ENCODE data around the gene ALPK1. TPM values are rescaled to one million over a fixed set of nuclear protein-coding genes. Genes with fewer than 3 reads are reported as not detected.

ALPK1 gene
- total RNA-seq, 1 experiment from 2014 or later: 0.17 TPM

- WGBS (ENCODE audit: extremely low coverage, insufficient read length, low lambda C conversion rate): no CpG with 5 or more reads among the region's 6 CpGs
- Histone ChIP-seq H3K4me1 (ENCODE audit: insufficient read depth, low read length) (no peaks in the 10 kb centered on the region), H3K27ac (ENCODE audit: insufficient read length, low read depth, low read length) (no peak overlapping the region), H3K79me1 (ENCODE audit: insufficient read depth, low read depth, low read length, poor library complexity, severe bottlenecking) (no peaks in the 10 kb centered on the region), H2AK5ac (ENCODE audit: insufficient read length, low read length) (no peak overlapping the region), H3K79me2 (ENCODE audit: insufficient read depth, low read length) (no peaks in the 10 kb centered on the region), H4K20me1 (ENCODE audit: control insufficient read depth, insufficient read depth, insufficient read length) (no peaks in the 10 kb centered on the region), H2BK12ac (ENCODE audit: insufficient read length, low read depth, low read length) (no peak overlapping the region), H2BK15ac (ENCODE audit: low read depth, low read length) (no peak overlapping the region), H4K8ac (replicated peaks; ENCODE audit: insufficient read length, low read depth, low read length) (no peak overlapping the region), H3K4ac (ENCODE audit: low read depth, low read length) (no peak overlapping the region), H3K14ac (ENCODE audit: insufficient read depth, low read length) (no peak overlapping the region), H3K23ac (ENCODE audit: insufficient read length, low read depth, low read length) (no peak overlapping the region), H3K9ac (ENCODE audit: extremely low read depth, insufficient read length, low read length) (no peak overlapping the region), H2AFZ (ENCODE audit: low read length) (no peak overlapping the region), H3K9me3 (ENCODE audit: control insufficient read depth, low read depth, low read length) (no peaks in the 10 kb centered on the region), H3K56ac (ENCODE audit: insufficient read length, low read depth, low read length) (no peak overlapping the region), H2BK5ac (ENCODE audit: insufficient read length, low read length) (no peak overlapping the region), H2BK120ac (ENCODE audit: low read depth, low read length, poor library complexity, severe bottlenecking) (no peak overlapping the region), H3T11ph (ENCODE audit: low read length) (no peak overlapping the region), H3K4me2 (ENCODE audit: insufficient read depth, insufficient read length, low read length) (no peak overlapping the region), H2BK20ac (ENCODE audit: low read depth, low read length, poor library complexity, severe bottlenecking) (no peak overlapping the region), H3K27me3 (ENCODE audit: insufficient read depth, low read length) (no peaks in the 10 kb centered on the region; the same call in 1 of the 2 replicates), H4K91ac (ENCODE audit: insufficient read length, low read depth, low read length) (no peak overlapping the region), H3K23me2 (ENCODE audit: insufficient read length, low read depth, low read length, poor library complexity, severe bottlenecking) (no peaks in the 10 kb centered on the region), H4K5ac (ENCODE audit: insufficient read length, low read depth, low read length) (no peak overlapping the region), H3K18ac (ENCODE audit: insufficient read length, low read depth, low read length) (no peak overlapping the region)
- H3K9me3 Mint-ChIP-seq: no peaks in the 10 kb centered on the region
- peaks cover 0 to 5% of the 10 kb centered on the region in 2 experiments; a peak in 3 of 4 replicates for H3K4me1 Mint-ChIP-seq
- no peak overlapping the region for H3K27ac Mint-ChIP-seq
- no peaks in the 10 kb centered on the region for H3K36me3 Mint-ChIP-seq (ENCODE audit: insufficient read depth in 1 of 3, low read depth in 3 of 3)
- H3K27me3 Mint-ChIP-seq (ENCODE audit: low read depth): peaks cover 59% of the 10 kb centered on the region
- DNase-seq: no peak
- no peak overlapping the region for H3K4me3 Mint-ChIP-seq
- TF ChIP-seq, protein P1, sequence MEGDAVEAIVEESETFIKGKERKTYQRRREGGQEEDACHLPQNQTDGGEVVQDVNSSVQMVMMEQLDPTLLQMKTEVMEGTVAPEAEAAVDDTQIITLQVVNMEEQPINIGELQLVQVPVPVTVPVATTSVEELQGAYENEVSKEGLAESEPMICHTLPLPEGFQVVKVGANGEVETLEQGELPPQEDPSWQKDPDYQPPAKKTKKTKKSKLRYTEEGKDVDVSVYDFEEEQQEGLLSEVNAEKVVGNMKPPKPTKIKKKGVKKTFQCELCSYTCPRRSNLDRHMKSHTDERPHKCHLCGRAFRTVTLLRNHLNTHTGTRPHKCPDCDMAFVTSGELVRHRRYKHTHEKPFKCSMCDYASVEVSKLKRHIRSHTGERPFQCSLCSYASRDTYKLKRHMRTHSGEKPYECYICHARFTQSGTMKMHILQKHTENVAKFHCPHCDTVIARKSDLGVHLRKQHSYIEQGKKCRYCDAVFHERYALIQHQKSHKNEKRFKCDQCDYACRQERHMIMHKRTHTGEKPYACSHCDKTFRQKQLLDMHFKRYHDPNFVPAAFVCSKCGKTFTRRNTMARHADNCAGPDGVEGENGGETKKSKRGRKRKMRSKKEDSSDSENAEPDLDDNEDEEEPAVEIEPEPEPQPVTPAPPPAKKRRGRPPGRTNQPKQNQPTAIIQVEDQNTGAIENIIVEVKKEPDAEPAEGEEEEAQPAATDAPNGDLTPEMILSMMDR (conservative IDR thresholded peaks at IDR 0.05): no peak
These were observed 28.4 kb downstream of the ALPK1 start for GRCh38 chr4:112325530-112325929.

Measured in H9 (cell line).